PC-3 (cell line): ENCODE measurements around the gene LYSMD3.

Experiments
- CTCF ChIP-seq: fragments of 300-600 bp; sonication (generic); conservative IDR thresholded peaks from 2 replicates; pipeline ENCODE4 v1.5.1; 2017; ENCODE audit warnings: antibody characterized with exemption, low read depth, mild to moderate bottlenecking, low read length
- EZH2 ChIP-seq: fragments of 300-600 bp; sonication (generic); IDR thresholded peaks from one replicate; pipeline ENCODE4 v1.6.1; 2017; ENCODE audit warnings: antibody characterized with exemption, mild to moderate bottlenecking, low read length; ENCODE audit not compliant: unreplicated experiment

- TF ChIP-seq EZH2 (no peak), CTCF (no peak)
These were observed 24.6 kb downstream of the LYSMD3 start for GRCh38 chr5:90504743-90505142.
